Lower lobe of right lung (tissue), 2 donors: Measurements from ENCODE around the gene NPB. TPM values are rescaled to one million over a fixed set of nuclear protein-coding genes. Genes with fewer than 3 reads are reported as not detected.

Experiments used
- ATAC-seq, 2 donors: fragments of 200-7000 bp; cut with Tn5 transposase; one replicate each; pipeline ENCODE4 v1.9.1; 2020 to 2022; ENCODE audit warnings: mild to moderate bottlenecking in 2 of 2, moderate library complexity in 2 of 2
- DNase-seq: peaks from one replicate; pipeline ENCODE4 v3.0.0-alpha.2; 2020
- H3K27ac ChIP-seq: fragments of 200-600 bp; one replicate; pipeline ENCODE4 v1.8.0; 2022
- H3K27me3 ChIP-seq: fragments of 200-600 bp; one replicate; pipeline ENCODE4 v1.8.0; 2022; ENCODE audit warnings: low read depth
- H3K36me3 ChIP-seq: fragments of 200-600 bp; one replicate; pipeline ENCODE4 v1.8.0; 2022; ENCODE audit warnings: mild to moderate bottlenecking
- H3K4me1 ChIP-seq: fragments of 200-600 bp; one replicate; pipeline ENCODE4 v1.8.0; 2022
- H3K4me3 ChIP-seq: fragments of 200-600 bp; one replicate; pipeline ENCODE4 v1.8.0; 2022; ENCODE audit warnings: mild to moderate bottlenecking
- H3K9me3 ChIP-seq: fragments of 200-600 bp; one replicate; pipeline ENCODE4 v1.8.0; 2022
- CTCF ChIP-seq: fragments of 200-600 bp; IDR thresholded peaks from one replicate; pipeline ENCODE4 v1.8.0; 2022; ENCODE audit warnings: antibody characterized with exemption, mild to moderate bottlenecking
- intact Hi-C: fragments of 100-400 bp; cut with DNase I; formaldehyde crosslinking; loops from one replicate; pipeline ENCODE4 v1.11.0; 2022
- long read RNA-seq: library from polyadenylated mRNA; unstranded; transcript quantifications from one replicate; pipeline ENCODE4 v2.0.0, GENCODE V29; 2021
- total RNA-seq: library from RNA; stranded (reverse); fragmentation: NEBNext Ultra II Directional; extraction: Animal tissue kit (Norgen Biotek cat#: 25700); gene quantifications from one replicate; pipeline ENCODE4 v1.2.1, GENCODE V29; 2021
- donor health status: DM: no; HTN: yes; CAD: no; lungs with severe emphysema.

Gene NPB
- 0.71 TPM for total RNA-seq
- long read RNA-seq, partial matches to known transcripts = 0 of 1 reads
- long read RNA-seq, other reads (novel, unspliced or antisense) = 0 of 1 reads

GRCh38 chr17:81902023-81902652, at the start of gene NPB:
Gene NPB, plus strand, starts transcription at chr17:81902238. Its CDS starts 40 bp downstream, at chr17:81902278.
- H3K4me1 ChIP-seq = peaks cover 14% of the 10 kb centered on the region
- H3K27ac ChIP-seq = no peak within 1 kb of the TSS
- H3K9me3 ChIP-seq = no peaks in the 10 kb centered on the region
- peak; percentile 51 to 60 for ATAC-seq
- intact Hi-C loops = no loop called here
- peaks cover 63% of the 10 kb centered on the region for H3K36me3 ChIP-seq
- H3K4me3 ChIP-seq = peak within 1 kb of the TSS; percentile 40
- TF ChIP-seq CTCF = no peak
- DNase-seq = no peak
- peaks cover 4% of the 10 kb centered on the region for H3K27me3 ChIP-seq

- no peak overlapping the region for H3K4me3 ChIP-seq
- DNase-seq = no peak
- intact Hi-C loops = no loop called here
- H3K9me3 ChIP-seq = no peaks in the 10 kb centered on the region
- no peak overlapping the region for H3K27ac ChIP-seq
- H3K27me3 ChIP-seq = no peaks in the 10 kb centered on the region
- peaks cover 23% of the 10 kb centered on the region for H3K4me1 ChIP-seq
- H3K36me3 ChIP-seq = peaks cover 84% of the 10 kb centered on the region
- no peak for TF ChIP-seq CTCF
- no peak for ATAC-seq
Measured at GRCh38 chr17:81854974-81855774, 46.9 kb upstream of the NPB start.

- no peak for DNase-seq
- TF ChIP-seq CTCF = no peak
- peaks cover 42% of the 10 kb centered on the region for H3K4me1 ChIP-seq
- intact Hi-C loops = no loop called here
- peak overlapping the region; percentile 98 for H3K4me3 ChIP-seq
- H3K9me3 ChIP-seq = no peaks in the 10 kb centered on the region
- no peak overlapping the region for H3K27ac ChIP-seq
- ATAC-seq = no peak
- peaks cover 62% of the 10 kb centered on the region for H3K36me3 ChIP-seq
- no peaks in the 10 kb centered on the region for H3K27me3 ChIP-seq
Measured at GRCh38 chr17:81858170-81858966, 43.7 kb upstream of the NPB start.

GRCh38 chr17:81858967-81859905, 42.8 kb upstream of the NPB start:
- H3K27me3 ChIP-seq = no peaks in the 10 kb centered on the region
- intact Hi-C loops = no loop called here
- no peaks in the 10 kb centered on the region for H3K9me3 ChIP-seq
- H3K27ac ChIP-seq = peak overlapping the region; percentile 97
- peak overlapping the region; percentile 98 for H3K4me3 ChIP-seq
- peaks cover 60% of the 10 kb centered on the region for H3K36me3 ChIP-seq
- no peak for DNase-seq
- no peak for TF ChIP-seq CTCF
- peaks cover 51% of the 10 kb centered on the region for H3K4me1 ChIP-seq
- no peak for ATAC-seq
